Measurements from ENCODE around the gene STMN1. TPM values are rescaled to one million over a fixed set of nuclear protein-coding genes. Genes with fewer than 3 reads are reported as not detected.

The STMN1 gene
- total and polyA plus RNA-seq, 2 experiments from 2014 or later, result 227 to 1,890 TPM

DNA sequence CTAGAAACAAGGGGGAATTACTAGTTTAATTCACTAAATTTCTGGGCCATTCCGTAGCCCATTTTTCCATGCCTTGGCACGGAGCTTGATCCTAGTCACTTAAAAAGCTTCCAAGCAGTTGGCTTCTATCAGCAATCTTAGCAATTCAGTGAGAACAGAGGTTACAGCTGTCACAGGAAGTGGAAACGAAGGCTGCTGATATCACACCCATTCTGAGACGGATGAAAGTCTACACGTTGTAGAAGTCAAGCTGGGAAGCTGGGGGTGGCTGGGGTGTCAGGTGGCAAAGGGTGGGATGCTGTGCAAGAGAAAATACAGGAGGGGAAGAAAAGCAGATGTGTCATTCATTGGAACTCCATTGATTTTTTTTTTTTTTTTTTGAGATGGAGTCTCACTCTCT lies 11.8 kb upstream of the STMN1 start:
- no peak overlapping the region for H3K27ac ChIP-seq (ENCODE audit: low read depth)
- no peak for TF ChIP-seq STAT1 (IDR thresholded peaks at IDR 0.05; ENCODE audit: unreplicated experiment)
- TF ChIP-seq, protein P1, sequence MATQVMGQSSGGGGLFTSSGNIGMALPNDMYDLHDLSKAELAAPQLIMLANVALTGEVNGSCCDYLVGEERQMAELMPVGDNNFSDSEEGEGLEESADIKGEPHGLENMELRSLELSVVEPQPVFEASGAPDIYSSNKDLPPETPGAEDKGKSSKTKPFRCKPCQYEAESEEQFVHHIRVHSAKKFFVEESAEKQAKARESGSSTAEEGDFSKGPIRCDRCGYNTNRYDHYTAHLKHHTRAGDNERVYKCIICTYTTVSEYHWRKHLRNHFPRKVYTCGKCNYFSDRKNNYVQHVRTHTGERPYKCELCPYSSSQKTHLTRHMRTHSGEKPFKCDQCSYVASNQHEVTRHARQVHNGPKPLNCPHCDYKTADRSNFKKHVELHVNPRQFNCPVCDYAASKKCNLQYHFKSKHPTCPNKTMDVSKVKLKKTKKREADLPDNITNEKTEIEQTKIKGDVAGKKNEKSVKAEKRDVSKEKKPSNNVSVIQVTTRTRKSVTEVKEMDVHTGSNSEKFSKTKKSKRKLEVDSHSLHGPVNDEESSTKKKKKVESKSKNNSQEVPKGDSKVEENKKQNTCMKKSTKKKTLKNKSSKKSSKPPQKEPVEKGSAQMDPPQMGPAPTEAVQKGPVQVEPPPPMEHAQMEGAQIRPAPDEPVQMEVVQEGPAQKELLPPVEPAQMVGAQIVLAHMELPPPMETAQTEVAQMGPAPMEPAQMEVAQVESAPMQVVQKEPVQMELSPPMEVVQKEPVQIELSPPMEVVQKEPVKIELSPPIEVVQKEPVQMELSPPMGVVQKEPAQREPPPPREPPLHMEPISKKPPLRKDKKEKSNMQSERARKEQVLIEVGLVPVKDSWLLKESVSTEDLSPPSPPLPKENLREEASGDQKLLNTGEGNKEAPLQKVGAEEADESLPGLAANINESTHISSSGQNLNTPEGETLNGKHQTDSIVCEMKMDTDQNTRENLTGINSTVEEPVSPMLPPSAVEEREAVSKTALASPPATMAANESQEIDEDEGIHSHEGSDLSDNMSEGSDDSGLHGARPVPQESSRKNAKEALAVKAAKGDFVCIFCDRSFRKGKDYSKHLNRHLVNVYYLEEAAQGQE (IDR thresholded peaks at IDR 0.05; ENCODE audit: unreplicated experiment), result no peak
- H3K9me3 Mint-ChIP-seq, result no peaks in the 10 kb centered on the region
- H2AFZ ChIP-seq, result peak overlapping the region; percentile 91; the same call in 1 of the 2 replicates
- H4K20me1 ChIP-seq (replicated peaks; ENCODE audit: insufficient read depth), result no peaks in the 10 kb centered on the region
- no peaks in the 10 kb centered on the region for H3K36me3 ChIP-seq (ENCODE audit: insufficient read depth)
- no peak overlapping the region for H3K27ac Mint-ChIP-seq
- H3K4me3 Mint-ChIP-seq, result no peak overlapping the region
- no peaks in the 10 kb centered on the region for H3K36me3 Mint-ChIP-seq (ENCODE audit: low read depth)
- no peaks in the 10 kb centered on the region for H3K79me2 ChIP-seq (replicated peaks; ENCODE audit: insufficient read depth)
- H3K9me2 ChIP-seq (ENCODE audit: insufficient read depth), result no peaks in the 10 kb centered on the region
- no peak for ATAC-seq
- H3K27me3 ChIP-seq (ENCODE audit: insufficient read depth), result peaks cover 6% of the 10 kb centered on the region
- peaks cover 9% of the 10 kb centered on the region for H3K27me3 Mint-ChIP-seq (ENCODE audit: insufficient read depth, low read depth, poor library complexity)
- peaks cover 14% of the 10 kb centered on the region for H3K4me1 ChIP-seq (ENCODE audit: insufficient read depth)
- no peak overlapping the region for H3K4me3 ChIP-seq
- no peak for DNase-seq (ENCODE audit: low spot score)
- H3K4me2 ChIP-seq, result no peak overlapping the region
- H3K4me1 Mint-ChIP-seq, result peaks cover 17% of the 10 kb centered on the region
- H3F3A ChIP-seq (replicated peaks; ENCODE audit: low read depth), result peaks cover 9% of the 10 kb centered on the region; the same call in 1 of the 2 replicates

DNA sequence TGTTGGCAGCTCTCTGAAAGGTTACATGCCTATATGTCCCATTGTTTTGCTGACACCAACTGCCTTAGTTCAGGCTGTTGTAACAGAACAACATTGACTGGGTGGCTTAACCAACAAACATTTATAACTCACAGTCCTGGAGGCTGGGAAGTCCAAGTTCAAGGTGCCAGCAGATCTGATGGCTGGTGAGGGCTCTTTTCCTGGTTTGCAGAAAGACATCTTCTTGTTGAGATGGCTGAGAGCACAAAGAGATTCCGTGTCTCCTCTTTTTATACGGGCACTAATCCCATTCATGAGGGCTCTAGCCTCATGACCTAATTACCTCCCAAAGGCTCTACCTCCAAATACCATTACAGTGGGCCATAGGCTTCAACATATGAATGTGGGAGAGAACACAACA lies 10.2 kb upstream of the STMN1 start:
- peaks cover 2% of the 10 kb centered on the region for H3K27me3 Mint-ChIP-seq (ENCODE audit: insufficient read depth, low read depth, poor library complexity)
- peaks cover 7% of the 10 kb centered on the region; the same call in 2 of the 3 replicates for H3K4me1 Mint-ChIP-seq
- H3F3A ChIP-seq (replicated peaks; ENCODE audit: low read depth), result no peaks in the 10 kb centered on the region
- no peaks in the 10 kb centered on the region for H4K20me1 ChIP-seq (replicated peaks; ENCODE audit: insufficient read depth)
- no peaks in the 10 kb centered on the region for H3K36me3 Mint-ChIP-seq (ENCODE audit: low read depth)
- ATAC-seq, result no peak
- no peak overlapping the region for H2AFZ ChIP-seq
- DNase-seq (ENCODE audit: low spot score), result no peak
- no peak overlapping the region for H3K4me3 ChIP-seq
- H3K27me3 ChIP-seq (ENCODE audit: insufficient read depth), result peaks cover 1% of the 10 kb centered on the region
- no peak overlapping the region for H3K4me3 Mint-ChIP-seq
- no peaks in the 10 kb centered on the region for H3K36me3 ChIP-seq (ENCODE audit: insufficient read depth)
- H3K9me2 ChIP-seq (ENCODE audit: insufficient read depth), result no peaks in the 10 kb centered on the region
- TF ChIP-seq, protein P2, sequence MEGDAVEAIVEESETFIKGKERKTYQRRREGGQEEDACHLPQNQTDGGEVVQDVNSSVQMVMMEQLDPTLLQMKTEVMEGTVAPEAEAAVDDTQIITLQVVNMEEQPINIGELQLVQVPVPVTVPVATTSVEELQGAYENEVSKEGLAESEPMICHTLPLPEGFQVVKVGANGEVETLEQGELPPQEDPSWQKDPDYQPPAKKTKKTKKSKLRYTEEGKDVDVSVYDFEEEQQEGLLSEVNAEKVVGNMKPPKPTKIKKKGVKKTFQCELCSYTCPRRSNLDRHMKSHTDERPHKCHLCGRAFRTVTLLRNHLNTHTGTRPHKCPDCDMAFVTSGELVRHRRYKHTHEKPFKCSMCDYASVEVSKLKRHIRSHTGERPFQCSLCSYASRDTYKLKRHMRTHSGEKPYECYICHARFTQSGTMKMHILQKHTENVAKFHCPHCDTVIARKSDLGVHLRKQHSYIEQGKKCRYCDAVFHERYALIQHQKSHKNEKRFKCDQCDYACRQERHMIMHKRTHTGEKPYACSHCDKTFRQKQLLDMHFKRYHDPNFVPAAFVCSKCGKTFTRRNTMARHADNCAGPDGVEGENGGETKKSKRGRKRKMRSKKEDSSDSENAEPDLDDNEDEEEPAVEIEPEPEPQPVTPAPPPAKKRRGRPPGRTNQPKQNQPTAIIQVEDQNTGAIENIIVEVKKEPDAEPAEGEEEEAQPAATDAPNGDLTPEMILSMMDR (conservative IDR thresholded peaks at IDR 0.05; ENCODE audit: low read depth in 2 of 2), result no peak
- TF ChIP-seq CREB1 (CRISPR knock-in tag; IDR thresholded peaks at IDR 0.05; ENCODE audit: low read depth), result no peak
- H3K4me2 ChIP-seq, result no peak overlapping the region
- H3K4me1 ChIP-seq (ENCODE audit: insufficient read depth), result peaks cover 5% of the 10 kb centered on the region
- H3K27ac Mint-ChIP-seq, result no peak overlapping the region
- H3K79me2 ChIP-seq (replicated peaks; ENCODE audit: insufficient read depth), result no peaks in the 10 kb centered on the region
- H3K27ac ChIP-seq (ENCODE audit: low read depth), result no peak overlapping the region
- H3K9me3 Mint-ChIP-seq, result no peaks in the 10 kb centered on the region

Data from GM23338 (cell line).